ENCODE measurements around the gene CAMTA1.

GRCh38 chr1:7264101-7264500 is 478.8 kb downstream of the CAMTA1 start:
- TF ChIP-seq CTCF (IDR thresholded peaks at IDR 0.05): no peak
- no peak for TF ChIP-seq POLR2A (IDR thresholded peaks at IDR 0.05)
